ENCODE data around the gene PFKFB2. TPM values are rescaled to one million over a fixed set of nuclear protein-coding genes. Genes with fewer than 3 reads are reported as not detected.

PFKFB2 gene
- total RNA-seq, 1 donor = 14.5 TPM

DNA sequence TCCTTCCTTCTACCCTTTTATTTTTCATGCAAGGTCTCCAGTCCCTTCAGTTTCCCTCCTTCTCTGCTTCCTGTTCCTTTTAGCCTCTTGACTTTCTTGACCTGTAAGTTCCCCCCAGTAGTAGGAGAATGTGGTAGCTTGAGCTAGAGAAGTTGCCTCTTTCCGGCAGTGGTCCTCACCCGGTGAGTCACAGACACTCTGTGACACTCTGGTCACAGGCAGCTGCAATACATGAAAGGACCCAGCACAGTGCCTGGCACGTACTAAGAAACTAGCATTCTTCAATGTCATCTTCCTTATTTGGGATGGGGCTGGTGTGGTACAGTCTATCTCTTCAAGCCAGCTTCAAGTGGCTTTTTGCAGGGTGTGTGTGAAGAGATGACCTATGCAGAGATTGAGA lies 16.0 kb downstream of the PFKFB2 start:
- Histone ChIP-seq H3K9me3 (ENCODE audit: low read depth, low read length) (no peaks in the 10 kb centered on the region), H3K79me2 (ENCODE audit: insufficient read depth, low read length) (no peaks in the 10 kb centered on the region), H3K27me3 (ENCODE audit: insufficient read depth, low read length) (no peaks in the 10 kb centered on the region), H4K20me1 (ENCODE audit: insufficient read depth, low read length) (no peaks in the 10 kb centered on the region), H3K4me3 (ENCODE audit: insufficient read depth, low read length) (no peak overlapping the region), H2AFZ (ENCODE audit: low read length) (no peak overlapping the region), H3K27ac (ENCODE audit: low read depth, low read length) (no peak overlapping the region), H3K4me2 (ENCODE audit: insufficient read depth, low read length) (no peak overlapping the region), H3K36me3 (ENCODE audit: insufficient read depth, low read length) (no peaks in the 10 kb centered on the region), H3K4me1 (ENCODE audit: insufficient read depth, low read length) (no peaks in the 10 kb centered on the region)
- TF ChIP-seq, protein P1, sequence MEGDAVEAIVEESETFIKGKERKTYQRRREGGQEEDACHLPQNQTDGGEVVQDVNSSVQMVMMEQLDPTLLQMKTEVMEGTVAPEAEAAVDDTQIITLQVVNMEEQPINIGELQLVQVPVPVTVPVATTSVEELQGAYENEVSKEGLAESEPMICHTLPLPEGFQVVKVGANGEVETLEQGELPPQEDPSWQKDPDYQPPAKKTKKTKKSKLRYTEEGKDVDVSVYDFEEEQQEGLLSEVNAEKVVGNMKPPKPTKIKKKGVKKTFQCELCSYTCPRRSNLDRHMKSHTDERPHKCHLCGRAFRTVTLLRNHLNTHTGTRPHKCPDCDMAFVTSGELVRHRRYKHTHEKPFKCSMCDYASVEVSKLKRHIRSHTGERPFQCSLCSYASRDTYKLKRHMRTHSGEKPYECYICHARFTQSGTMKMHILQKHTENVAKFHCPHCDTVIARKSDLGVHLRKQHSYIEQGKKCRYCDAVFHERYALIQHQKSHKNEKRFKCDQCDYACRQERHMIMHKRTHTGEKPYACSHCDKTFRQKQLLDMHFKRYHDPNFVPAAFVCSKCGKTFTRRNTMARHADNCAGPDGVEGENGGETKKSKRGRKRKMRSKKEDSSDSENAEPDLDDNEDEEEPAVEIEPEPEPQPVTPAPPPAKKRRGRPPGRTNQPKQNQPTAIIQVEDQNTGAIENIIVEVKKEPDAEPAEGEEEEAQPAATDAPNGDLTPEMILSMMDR (IDR thresholded peaks at IDR 0.05; ENCODE audit: extremely low read depth, low read depth, low read length) = no peak
- DNase-seq (ENCODE audit: insufficient read length, low spot score, missing footprints) = no peak

DNA sequence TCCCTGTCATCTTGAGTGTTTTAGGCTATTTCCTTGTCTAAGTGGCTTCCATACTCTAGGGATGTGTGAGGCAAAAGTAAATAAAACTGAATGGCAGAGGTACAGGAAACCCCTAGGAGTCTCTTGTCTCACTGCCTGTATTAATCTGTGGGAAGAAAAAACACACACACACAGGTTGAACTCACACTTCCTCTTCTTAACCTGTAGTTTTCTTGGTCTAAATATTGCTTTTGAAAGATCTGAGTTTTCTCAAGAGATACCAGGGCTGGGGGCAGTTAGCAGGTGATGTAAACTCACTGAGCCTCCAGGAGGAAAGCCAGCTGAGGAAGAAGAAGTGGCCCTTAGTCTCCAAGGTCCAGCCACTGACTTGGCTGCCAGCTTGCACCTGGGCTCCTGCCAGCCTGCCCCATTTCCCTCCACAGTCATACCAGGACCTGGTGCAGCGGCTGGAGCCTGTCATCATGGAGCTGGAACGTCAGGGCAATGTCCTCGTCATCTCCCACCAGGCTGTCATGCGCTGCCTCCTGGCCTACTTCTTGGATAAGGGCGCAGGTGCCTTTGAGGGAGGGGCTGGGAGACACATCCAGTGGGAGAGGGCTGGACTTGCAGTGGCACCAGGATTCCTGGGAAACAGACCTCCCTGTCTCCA lies 16.9 kb downstream of the PFKFB2 start:
- DNase-seq (ENCODE audit: insufficient read length, low spot score, missing footprints) = no peak
- Histone ChIP-seq H3K27me3 (ENCODE audit: insufficient read depth, low read length) (no peaks in the 10 kb centered on the region), H3K4me1 (ENCODE audit: insufficient read depth, low read length) (no peaks in the 10 kb centered on the region), H4K20me1 (ENCODE audit: insufficient read depth, low read length) (no peaks in the 10 kb centered on the region), H3K4me2 (ENCODE audit: insufficient read depth, low read length) (no peak overlapping the region), H3K9me3 (ENCODE audit: low read depth, low read length) (no peaks in the 10 kb centered on the region), H3K4me3 (ENCODE audit: insufficient read depth, low read length) (no peak overlapping the region), H3K36me3 (ENCODE audit: insufficient read depth, low read length) (no peaks in the 10 kb centered on the region), H3K79me2 (ENCODE audit: insufficient read depth, low read length) (no peaks in the 10 kb centered on the region), H2AFZ (ENCODE audit: low read length) (no peak overlapping the region), H3K27ac (ENCODE audit: low read depth, low read length) (no peak overlapping the region)
- TF ChIP-seq, protein P1 (IDR thresholded peaks at IDR 0.05; ENCODE audit: extremely low read depth, low read depth, low read length) = no peak

DNA sequence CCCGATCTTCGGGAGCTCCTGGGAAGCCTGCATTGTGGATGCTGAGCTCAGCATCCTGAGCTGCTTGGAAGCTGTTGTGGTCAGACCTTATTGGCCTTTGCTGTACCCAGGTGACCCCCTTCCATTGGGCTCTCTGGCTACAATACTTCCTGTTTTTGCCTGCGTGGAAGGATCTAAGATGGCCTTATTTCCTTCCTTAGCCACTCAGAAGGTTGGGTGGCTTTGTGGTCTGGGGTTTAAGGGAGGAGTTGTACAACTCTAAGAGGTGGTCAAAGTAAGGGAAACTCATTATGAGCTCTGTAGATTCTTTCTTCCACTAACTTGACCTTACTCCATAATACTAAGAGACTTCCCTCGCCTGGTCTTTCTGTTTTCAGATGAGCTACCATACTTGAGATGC lies 17.7 kb downstream of the PFKFB2 start:
- Histone ChIP-seq H3K4me1 (ENCODE audit: insufficient read depth, low read length) (no peaks in the 10 kb centered on the region), H2AFZ (ENCODE audit: low read length) (no peak overlapping the region), H3K27me3 (ENCODE audit: insufficient read depth, low read length) (no peaks in the 10 kb centered on the region), H3K4me2 (ENCODE audit: insufficient read depth, low read length) (no peak overlapping the region), H3K27ac (ENCODE audit: low read depth, low read length) (no peak overlapping the region), H3K36me3 (ENCODE audit: insufficient read depth, low read length) (no peaks in the 10 kb centered on the region), H3K9me3 (ENCODE audit: low read depth, low read length) (no peaks in the 10 kb centered on the region), H3K4me3 (ENCODE audit: insufficient read depth, low read length) (no peak overlapping the region), H4K20me1 (ENCODE audit: insufficient read depth, low read length) (no peaks in the 10 kb centered on the region), H3K79me2 (ENCODE audit: insufficient read depth, low read length) (no peaks in the 10 kb centered on the region)
- DNase-seq (ENCODE audit: insufficient read length, low spot score, missing footprints) = no peak
- TF ChIP-seq, protein P1 (IDR thresholded peaks at IDR 0.05; ENCODE audit: extremely low read depth, low read depth, low read length) = no peak

- TF ChIP-seq, protein P1 (IDR thresholded peaks at IDR 0.05; ENCODE audit: extremely low read depth, low read depth, low read length) = no peak
- H4K20me1 ChIP-seq (ENCODE audit: insufficient read depth, low read length) = no peaks in the 10 kb centered on the region
- no peak overlapping the region for H2AFZ ChIP-seq (ENCODE audit: low read length)
- no peak overlapping the region for H3K4me3 ChIP-seq (ENCODE audit: insufficient read depth, low read length)
- no peaks in the 10 kb centered on the region for H3K9me3 ChIP-seq (ENCODE audit: low read depth, low read length)
- H3K27me3 ChIP-seq (ENCODE audit: insufficient read depth, low read length) = no peaks in the 10 kb centered on the region
- H3K4me2 ChIP-seq (ENCODE audit: insufficient read depth, low read length) = no peak overlapping the region
- no peak for DNase-seq (ENCODE audit: insufficient read length, low spot score, missing footprints)
- peaks cover 2% of the 10 kb centered on the region for H3K4me1 ChIP-seq (ENCODE audit: insufficient read depth, low read length)
- no peaks in the 10 kb centered on the region for H3K36me3 ChIP-seq (ENCODE audit: insufficient read depth, low read length)
- no peak overlapping the region for H3K27ac ChIP-seq (ENCODE audit: low read depth, low read length)
- H3K79me2 ChIP-seq (ENCODE audit: insufficient read depth, low read length) = no peaks in the 10 kb centered on the region
These were observed 18.4 kb downstream of the PFKFB2 start for GRCh38 chr1:207071426-207071825.
